Measurements from ENCODE around the gene MSRB1.

- no peak for TF ChIP-seq POLR2A (IDR thresholded peaks at IDR 0.05; ENCODE audit: low read length)
- TF ChIP-seq GATA1 (IDR thresholded peaks at IDR 0.05; ENCODE audit: low read depth, low read length): no peak
Observed at GRCh38 chr16:1918351-1919326, 24.4 kb downstream of the MSRB1 start, which contains the start of gene HS3ST6.

Measured in erythroblast (primary cell).